ENCODE data around the gene MT4. TPM values are rescaled to one million over a fixed set of nuclear protein-coding genes. Genes with fewer than 3 reads are reported as not detected.

The MT4 gene
- total RNA-seq, 1 experiment from 2014 or later = not detected

- POLR2A ChIA-PET = no interaction called here
These were observed 39.6 kb upstream of the MT4 start for GRCh38 chr16:56525236-56525635.

GRCh38 chr16:56530872-56531271 lies 34.0 kb upstream of the MT4 start:
- TF ChIP-seq CTCF (IDR thresholded peaks at IDR 0.05; ENCODE audit: insufficient read depth in 1 of 2, low read depth in 1 of 2, low read length in 1 of 2, severe bottlenecking in 1 of 2, unreplicated experiment in 1 of 2) = no peak
- no peak overlapping the region for H3K4me3 ChIP-seq (ENCODE audit: low read depth, low read length)
- Mint-ChIP-seq H3K4me1 (ENCODE audit: low read depth, unreplicated experiment) (no peaks in the 10 kb centered on the region), H3K27ac (ENCODE audit: unreplicated experiment) (no peak overlapping the region), H3K27me3 (ENCODE audit: insufficient read depth, unreplicated experiment) (peaks cover 29% of the 10 kb centered on the region), H3K9me3 (ENCODE audit: unreplicated experiment) (no peaks in the 10 kb centered on the region), H3K36me3 (ENCODE audit: insufficient read depth, unreplicated experiment) (no peaks in the 10 kb centered on the region), H3K4me3 (ENCODE audit: unreplicated experiment) (no peak overlapping the region)
- H3K36me3 ChIP-seq (ENCODE audit: control insufficient read depth, insufficient read depth, low read length) = no peaks in the 10 kb centered on the region
- no peaks in the 10 kb centered on the region for H3K4me1 ChIP-seq
- no TSS peak for BruUV-seq (replicated peaks)
- intact Hi-C loops (cut with micrococcal nuclease; ENCODE audit: unreplicated experiment) = no loop called here
- H3K9me3 ChIP-seq = no peaks in the 10 kb centered on the region
- no peak for DNase-seq
- POLR2A ChIA-PET = no interaction called here
- no peaks in the 10 kb centered on the region for H3K27me3 ChIP-seq (replicated peaks; ENCODE audit: control insufficient read depth, insufficient read depth, low read length)
- CTCF ChIA-PET = no interaction called here

More at GRCh38 chr16:56525236-56525635, 39.6 kb upstream of the MT4 start:
- CTCF ChIA-PET = no interaction called here
- H3K36me3 ChIP-seq (ENCODE audit: control insufficient read depth, insufficient read depth, low read length) = no peaks in the 10 kb centered on the region
- peaks cover 5% of the 10 kb centered on the region for H3K4me1 ChIP-seq
- Mint-ChIP-seq H3K4me3 (ENCODE audit: unreplicated experiment) (no peak overlapping the region), H3K9me3 (ENCODE audit: unreplicated experiment) (no peaks in the 10 kb centered on the region), H3K27me3 (ENCODE audit: insufficient read depth, unreplicated experiment) (peaks cover 15% of the 10 kb centered on the region), H3K27ac (ENCODE audit: unreplicated experiment) (no peak overlapping the region), H3K36me3 (ENCODE audit: insufficient read depth, unreplicated experiment) (no peaks in the 10 kb centered on the region), H3K4me1 (ENCODE audit: low read depth, unreplicated experiment) (peaks cover 5% of the 10 kb centered on the region)
- intact Hi-C loops (cut with micrococcal nuclease; ENCODE audit: unreplicated experiment) = loop anchor here (10.0 kb wide), 1 partner anchor 1020 kb away; the partner anchor contains the start of gene LPCAT2
- no peak for TF ChIP-seq CTCF (IDR thresholded peaks at IDR 0.05; ENCODE audit: insufficient read depth in 1 of 2, low read depth in 1 of 2, low read length in 1 of 2, severe bottlenecking in 1 of 2, unreplicated experiment in 1 of 2)
- H3K9me3 ChIP-seq = no peaks in the 10 kb centered on the region
- no peak overlapping the region for H3K4me3 ChIP-seq (ENCODE audit: low read depth, low read length)
- no peak for DNase-seq
- no TSS peak for BruUV-seq (replicated peaks)
- H3K27me3 ChIP-seq (replicated peaks; ENCODE audit: control insufficient read depth, insufficient read depth, low read length) = no peaks in the 10 kb centered on the region

GRCh38 chr16:56532714-56533113 lies 32.2 kb upstream of the MT4 start:
- Mint-ChIP-seq H3K27ac (ENCODE audit: unreplicated experiment) (no peak overlapping the region), H3K36me3 (ENCODE audit: insufficient read depth, unreplicated experiment) (no peaks in the 10 kb centered on the region), H3K27me3 (ENCODE audit: insufficient read depth, unreplicated experiment) (peaks cover 22% of the 10 kb centered on the region), H3K4me1 (ENCODE audit: low read depth, unreplicated experiment) (no peaks in the 10 kb centered on the region), H3K4me3 (ENCODE audit: unreplicated experiment) (no peak overlapping the region), H3K9me3 (ENCODE audit: unreplicated experiment) (no peaks in the 10 kb centered on the region)
- Histone ChIP-seq H3K27me3 (replicated peaks; ENCODE audit: control insufficient read depth, insufficient read depth, low read length) (no peaks in the 10 kb centered on the region), H3K4me3 (ENCODE audit: low read depth, low read length) (no peak overlapping the region), H3K4me1 (no peaks in the 10 kb centered on the region), H3K9me3 (no peaks in the 10 kb centered on the region), H3K36me3 (ENCODE audit: control insufficient read depth, insufficient read depth, low read length) (no peaks in the 10 kb centered on the region)
- peak in 1 of 2 experiments; percentile 20 for DNase-seq
- POLR2A ChIA-PET = no interaction called here
- CTCF ChIA-PET = interaction anchor here (1.9 kb wide), 1 partner anchor 19 kb away, joined by 6 read pairs; no protein-coding TSS in a partner anchor
- intact Hi-C loops (cut with micrococcal nuclease; ENCODE audit: unreplicated experiment) = no loop called here
- TF ChIP-seq CTCF (IDR thresholded peaks at IDR 0.05; ENCODE audit: insufficient read depth in 1 of 2, low read depth in 1 of 2, low read length in 1 of 2, severe bottlenecking in 1 of 2, unreplicated experiment in 1 of 2) = peak in 1 of 2 experiments; percentile 30
- BruUV-seq (replicated peaks) = no TSS peak

Data from Caco-2 (cell line).